Osteocyte (in vitro differentiated cells): ENCODE results near the gene CANX. TPM values are rescaled to one million over a fixed set of nuclear protein-coding genes. Genes with fewer than 3 reads are reported as not detected.

ENCODE experiments used
- DNase-seq: peaks from one replicate; pipeline ENCODE4 v3.0.0; 2021; ENCODE audit warnings: mixed read lengths; ENCODE audit not compliant: unreplicated experiment; ENCODE audit errors: extremely low spot score
- H3K27ac Mint-ChIP-seq: one replicate; pipeline ENCODE4 v1.8.0; 2021; ENCODE audit warnings: mild to moderate bottlenecking, mixed read lengths; ENCODE audit not compliant: unreplicated experiment
- H3K27me3 Mint-ChIP-seq: one replicate; pipeline ENCODE4 v1.8.0; 2021; ENCODE audit warnings: mixed read lengths; ENCODE audit not compliant: unreplicated experiment
- H3K36me3 Mint-ChIP-seq: one replicate; pipeline ENCODE4 v1.8.0; 2021; ENCODE audit warnings: mixed read lengths; ENCODE audit not compliant: unreplicated experiment
- H3K4me1 Mint-ChIP-seq: one replicate; pipeline ENCODE4 v1.8.0; 2021; ENCODE audit warnings: mixed read lengths; ENCODE audit not compliant: unreplicated experiment
- H3K4me3 Mint-ChIP-seq: one replicate; pipeline ENCODE4 v1.8.0; 2021; ENCODE audit warnings: mild to moderate bottlenecking, moderate library complexity, mixed read lengths; ENCODE audit not compliant: unreplicated experiment
- H3K9me3 Mint-ChIP-seq: one replicate; pipeline ENCODE4 v1.8.0; 2021; ENCODE audit warnings: mixed read lengths; ENCODE audit not compliant: unreplicated experiment
- CTCF ChIP-seq: fragments of 200-600 bp; sonication (generic); IDR thresholded peaks from 2 replicates; pipeline ENCODE4 v1.5.0; 2021; ENCODE audit warnings: antibody characterized with exemption, mild to moderate bottlenecking, moderate library complexity
- total RNA-seq: library from RNA; stranded (reverse); gene quantifications from 2 replicates; pipeline ENCODE4 v1.2.1, GENCODE V29; 2021

The CANX gene
- total RNA-seq, 1 donor from 2014 or later: 809 TPM

DNA sequence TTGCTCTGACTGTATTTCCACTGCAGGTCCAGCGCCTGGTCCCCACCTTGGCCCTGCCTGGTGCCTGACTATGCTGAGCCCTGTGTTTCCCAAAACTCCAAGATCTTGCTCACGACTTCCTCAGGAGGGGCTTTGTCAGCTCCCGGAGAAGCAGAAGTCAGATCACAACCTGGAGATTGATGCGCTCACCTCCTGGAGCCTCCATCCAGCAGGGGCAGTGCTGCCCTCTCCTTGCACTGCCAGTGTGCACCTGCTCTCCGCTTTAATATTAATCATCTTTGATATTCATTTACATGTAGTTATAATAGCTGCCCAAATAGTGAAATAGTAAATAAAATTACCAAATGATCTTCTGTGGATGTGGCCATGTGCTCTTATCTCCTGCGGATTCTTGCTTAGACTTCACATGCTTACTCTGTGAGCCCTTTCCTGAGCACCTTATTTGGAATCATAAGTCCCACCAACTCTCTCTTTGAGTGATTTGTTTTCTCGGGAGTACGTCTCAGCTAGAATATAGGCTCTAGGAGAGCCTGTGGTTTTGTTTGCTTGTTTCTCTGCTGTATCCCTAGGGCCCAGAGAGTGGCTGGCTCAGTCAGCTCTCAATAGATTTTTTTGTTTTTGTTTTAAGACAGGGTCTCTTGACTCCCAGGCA is 51.2 kb downstream of the CANX start:
- no peak for TF ChIP-seq CTCF
- H3K4me1 Mint-ChIP-seq: peaks cover 11% of the 10 kb centered on the region
- no peaks in the 10 kb centered on the region for H3K27me3 Mint-ChIP-seq
- peaks cover 7% of the 10 kb centered on the region for H3K36me3 Mint-ChIP-seq
- no peak overlapping the region for H3K4me3 Mint-ChIP-seq
- H3K27ac Mint-ChIP-seq: no peak overlapping the region
- DNase-seq: no peak
- peaks cover 3% of the 10 kb centered on the region for H3K9me3 Mint-ChIP-seq

DNA sequence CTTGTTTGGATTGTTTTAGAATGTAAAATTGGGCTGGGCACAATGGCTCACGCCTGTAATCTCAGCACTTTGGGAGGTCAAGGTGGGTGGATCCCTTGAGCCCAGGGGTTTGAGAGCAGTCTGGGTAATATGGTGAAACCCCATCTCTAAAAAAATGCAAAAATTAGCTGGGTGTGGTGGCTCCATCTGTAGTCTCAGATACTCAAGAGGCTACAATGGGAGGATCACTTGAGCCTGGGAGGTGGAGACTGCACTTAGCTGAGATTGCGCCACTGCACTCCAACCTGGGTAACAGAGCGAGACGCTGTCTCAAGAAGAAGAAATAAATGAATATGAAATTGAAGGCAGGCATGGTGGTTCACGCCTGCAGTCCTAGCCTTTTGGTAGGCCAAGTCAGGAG is 55.2 kb downstream of the CANX start:
- Mint-ChIP-seq H3K27ac (no peak overlapping the region), H3K36me3 (peaks cover 2% of the 10 kb centered on the region), H3K27me3 (no peaks in the 10 kb centered on the region), H3K4me1 (peaks cover 18% of the 10 kb centered on the region), H3K4me3 (no peak overlapping the region), H3K9me3 (no peaks in the 10 kb centered on the region)
- TF ChIP-seq CTCF: no peak
- DNase-seq: no peak

- Mint-ChIP-seq H3K4me1 (peaks cover 28% of the 10 kb centered on the region), H3K4me3 (no peak overlapping the region), H3K27me3 (no peaks in the 10 kb centered on the region), H3K9me3 (no peaks in the 10 kb centered on the region), H3K27ac (no peak overlapping the region), H3K36me3 (peaks cover 2% of the 10 kb centered on the region)
- TF ChIP-seq CTCF: no peak
- no peak for DNase-seq
Observed at GRCh38 chr5:179755022-179755421, 56.3 kb downstream of the CANX start.

DNA sequence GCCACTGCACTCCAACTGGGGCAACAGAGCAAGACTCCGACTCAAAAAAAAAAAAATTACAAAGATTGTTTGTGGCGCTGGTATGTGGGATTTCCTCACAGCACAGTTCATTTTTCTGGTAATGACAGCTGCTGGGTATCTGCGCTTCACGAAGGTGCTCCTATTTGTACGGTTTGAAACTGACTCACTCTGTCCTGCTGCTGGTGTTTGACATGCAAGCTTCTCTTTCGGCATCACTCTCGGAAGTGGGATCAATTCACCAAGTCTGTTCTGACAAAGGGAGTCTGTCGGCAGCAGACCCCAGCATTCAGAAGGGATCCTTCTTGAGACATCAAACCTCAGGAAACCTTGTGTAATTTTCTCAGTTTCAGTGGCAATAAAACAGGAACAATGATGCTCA is 60.2 kb downstream of the CANX start:
- H3K4me3 Mint-ChIP-seq: no peak overlapping the region
- H3K4me1 Mint-ChIP-seq: peaks cover 57% of the 10 kb centered on the region
- H3K27ac Mint-ChIP-seq: no peak overlapping the region
- H3K36me3 Mint-ChIP-seq: no peaks in the 10 kb centered on the region
- no peaks in the 10 kb centered on the region for H3K9me3 Mint-ChIP-seq
- DNase-seq: no peak
- TF ChIP-seq CTCF: no peak
- H3K27me3 Mint-ChIP-seq: no peaks in the 10 kb centered on the region

- Mint-ChIP-seq H3K4me3 (no peak overlapping the region), H3K36me3 (no peaks in the 10 kb centered on the region), H3K27me3 (no peaks in the 10 kb centered on the region), H3K4me1 (peaks cover 62% of the 10 kb centered on the region), H3K27ac (peak overlapping the region; percentile 54), H3K9me3 (no peaks in the 10 kb centered on the region)
- no peak for TF ChIP-seq CTCF
- DNase-seq: no peak
Observed at GRCh38 chr5:179759581-179760551, 61.1 kb downstream of the CANX start.
